Stimulated activated CD4-positive, alpha-beta T cell treated with anti-CD3 and anti-CD28 coated beads, TNF-alpha, amount 100 ng/mL, for 1 hour (primary cell): Measurements from ENCODE around the gene VWC2.

Source experiments
- DNase-seq, 3 donors: peaks; one replicate each; pipeline ENCODE4 v3.0.0-alpha.2; 2020; ENCODE audit warnings: low read depth in 3 of 3, low spot score in 1 of 3

VWC2 gene

DNA sequence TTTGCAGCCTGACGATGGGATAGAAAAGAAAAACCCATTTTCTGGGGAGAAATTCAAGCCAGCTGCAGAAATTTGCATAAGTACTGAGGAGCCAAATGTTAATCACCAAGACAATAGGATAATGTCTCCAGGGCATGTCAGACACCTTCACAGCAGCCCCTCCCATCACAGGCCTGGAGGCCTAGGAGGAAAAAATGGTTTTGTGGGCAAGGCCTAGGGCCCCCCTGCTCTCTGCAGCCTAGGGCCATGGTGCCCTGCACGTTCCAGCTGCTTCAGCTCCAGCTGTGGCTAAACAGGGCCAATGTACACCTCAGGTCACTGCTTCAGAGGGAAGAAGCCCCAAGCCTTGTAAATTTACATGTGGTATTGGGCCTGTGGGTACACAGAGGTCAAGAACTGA, 158.2 kb downstream of the VWC2 start:
- no peak for DNase-seq

DNA sequence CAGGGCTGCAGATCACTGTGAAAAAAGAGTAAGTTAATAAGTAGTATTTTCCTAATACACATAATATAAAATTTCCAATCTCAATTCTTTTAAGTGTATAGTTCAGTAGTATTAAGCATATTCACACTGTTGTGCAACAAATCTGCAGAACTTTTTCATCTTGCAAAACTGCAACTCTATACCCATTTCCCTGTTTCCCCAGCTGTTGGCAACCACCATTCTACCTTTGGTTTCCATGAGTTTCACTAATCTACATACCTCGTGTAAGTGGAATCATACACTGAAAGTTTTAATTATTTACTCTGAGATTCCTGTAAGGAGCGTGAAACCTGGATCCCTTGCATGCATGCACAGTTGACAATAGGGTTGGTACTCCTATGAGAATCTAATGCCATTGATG, 164.2 kb downstream of the VWC2 start:
- no peak for DNase-seq
